Testis (tissue), 3 donors: Measurements from ENCODE around the gene PAFAH2. TPM values are rescaled to one million over a fixed set of nuclear protein-coding genes. Genes with fewer than 3 reads are reported as not detected.

Experiments
- DNase-seq: peaks from one replicate; pipeline ENCODE4 v3.0.0-alpha.2; 2019
- H3K27ac ChIP-seq, 2 donors: fragments of 200-600 bp; sonication (generic); one replicate each; pipeline ENCODE4 v1.5.1; 2019
- H3K27me3 ChIP-seq: fragments of 200-600 bp; sonication (generic); one replicate; pipeline ENCODE4 v1.5.1; 2019
- H3K36me3 ChIP-seq: fragments of 200-600 bp; sonication (generic); one replicate; pipeline ENCODE4 v1.5.1; 2017; ENCODE audit warnings: low read depth; ENCODE audit errors: missing control alignments
- H3K4me1 ChIP-seq: fragments of 200-600 bp; sonication (generic); one replicate; pipeline ENCODE4 v1.5.1; 2019
- H3K4me3 ChIP-seq, 2 donors: fragments of 200-600 bp; sonication (generic); one replicate each; pipeline ENCODE4 v1.5.1; 2017 to 2019
- H3K9me3 ChIP-seq: fragments of 200-600 bp; sonication (generic); one replicate; pipeline ENCODE4 v1.5.1; 2017
- CTCF ChIP-seq, 3 experiments: fragments of 450-650 bp in 2 of 3; fragments of 200-600 bp in 1 of 3; sonication (generic) in 1 of 3; IDR thresholded peaks; one replicate each; pipeline ENCODE4 v1.5.1; 2016 to 2019; ENCODE audit warnings: antibody characterized with exemption in 3 of 3, mild to moderate bottlenecking in 2 of 3, moderate library complexity in 1 of 3
- POLR2A ChIP-seq: fragments of 450-650 bp; IDR thresholded peaks from one replicate; pipeline ENCODE4 v1.6.1; 2017; ENCODE audit warnings: antibody characterized with exemption, mild to moderate bottlenecking, moderate library complexity
- WGBS, 2 donors: methylation state at CpG; one replicate each; pipeline ENCODE4 v1.1.5; 2018; 5-methylcytosine and 5-hydroxymethylcytosine counted together
- intact Hi-C: fragments of 100-400 bp; cut with DNase I; formaldehyde crosslinking; loops from one replicate; pipeline ENCODE4 v1.15.1; 2023; ENCODE audit warnings: low total_unique reads
- polyA plus RNA-seq: library from polyadenylated mRNA; stranded (reverse); fragments of 350-450 nt; fragmentation: Illumina TruSeq; extraction: RNeasy Lipid Tissue Mini Kit (QIAGEN cat#74804); gene quantifications from one replicate; pipeline ENCODE4 v1.2.3, GENCODE V29; 2014; ENCODE audit warnings: low read depth, low replicate concordance; ENCODE audit not compliant: insufficient read depth
- total RNA-seq, 2 donors: library from RNA; depleted of rRNA; stranded (reverse); fragments of >200 nt; gene quantifications; one replicate each; pipeline ENCODE4 v1.2.3, GENCODE V29; 2016

Gene PAFAH2
- total and polyA plus RNA-seq, 3 donors from 2014 or later = 14.5 to 24.1 (median 18.9) TPM

GRCh38 chr1:26003262-26003661, 5.4 kb upstream of the PAFAH2 start:
- H3K4me3 ChIP-seq = no peak overlapping the region
- TF ChIP-seq POLR2A (no peak), CTCF (IDR thresholded peaks at IDR 0.05) (no peak)
- no peak overlapping the region for H3K27ac ChIP-seq
- peaks cover 31% of the 10 kb centered on the region for H3K4me1 ChIP-seq
- H3K27me3 ChIP-seq = no peaks in the 10 kb centered on the region
- no peak for DNase-seq
- WGBS, 2 donors = 76 to 86% methylated on average over 4 of the region's 4 CpGs
- H3K36me3 ChIP-seq = no peaks in the 10 kb centered on the region
- intact Hi-C loops = no loop called here
- no peaks in the 10 kb centered on the region for H3K9me3 ChIP-seq

GRCh38 chr1:25999041-25999800, 1.4 kb upstream of the PAFAH2 start:
- H3K4me3 ChIP-seq = no peak overlapping the region
- H3K27me3 ChIP-seq = no peaks in the 10 kb centered on the region
- no peak for DNase-seq
- no peaks in the 10 kb centered on the region for H3K36me3 ChIP-seq
- WGBS, 2 donors = 48 to 50% methylated on average over 18 of the region's 18 CpGs
- TF ChIP-seq POLR2A (no peak), CTCF (IDR thresholded peaks at IDR 0.05) (no peak)
- peaks cover 28% of the 10 kb centered on the region for H3K4me1 ChIP-seq
- intact Hi-C loops = loop anchor here (5.0 kb wide), 1 partner anchor 102 kb away; no protein-coding TSS in a partner anchor
- peak overlapping the region; percentile 61 to 90 for H3K27ac ChIP-seq
- no peaks in the 10 kb centered on the region for H3K9me3 ChIP-seq

- WGBS, 2 donors = 1% methylated on average over 13 of the region's 13 CpGs
- Histone ChIP-seq H3K4me3 (peak overlapping the region; percentile 61 to 70), H3K4me1 (peaks cover 26% of the 10 kb centered on the region), H3K27me3 (no peaks in the 10 kb centered on the region), H3K27ac (peak overlapping the region; percentile 61 to 90), H3K36me3 (no peaks in the 10 kb centered on the region), H3K9me3 (no peaks in the 10 kb centered on the region)
- no peak for DNase-seq
- TF ChIP-seq POLR2A (no peak), CTCF (IDR thresholded peaks at IDR 0.05) (no peak)
- intact Hi-C loops = loop anchor here (5.0 kb wide), 1 partner anchor 100 kb away; no protein-coding TSS in a partner anchor
These were observed 666 bp downstream of the PAFAH2 start for GRCh38 chr1:25996966-25997827.

- H3K36me3 ChIP-seq = no peaks in the 10 kb centered on the region
- intact Hi-C loops = loop anchor here (5.0 kb wide), 1 partner anchor 97 kb away; no protein-coding TSS in a partner anchor
- H3K4me1 ChIP-seq = peaks cover 22% of the 10 kb centered on the region
- H3K27me3 ChIP-seq = no peaks in the 10 kb centered on the region
- H3K27ac ChIP-seq = no peak overlapping the region
- WGBS, 2 donors = 91 to 96% methylated on average over 3 of the region's 3 CpGs
- no peaks in the 10 kb centered on the region for H3K9me3 ChIP-seq
- DNase-seq = no peak
- TF ChIP-seq POLR2A = no peak
- no peak for TF ChIP-seq CTCF (IDR thresholded peaks at IDR 0.05)
- H3K4me3 ChIP-seq = no peak overlapping the region
These were observed 3.3 kb downstream of the PAFAH2 start for GRCh38 chr1:25994402-25995150.
